Fibroblast of skin of left biceps (primary cell): Measurements from ENCODE around the gene SOX6.

Experiments
- DNase-seq, 2 experiments: peaks; one replicate each; pipeline ENCODE4 v3.0.0-alpha.2; 2013; ENCODE audit warnings: low read depth in 2 of 2

Gene SOX6

DNA sequence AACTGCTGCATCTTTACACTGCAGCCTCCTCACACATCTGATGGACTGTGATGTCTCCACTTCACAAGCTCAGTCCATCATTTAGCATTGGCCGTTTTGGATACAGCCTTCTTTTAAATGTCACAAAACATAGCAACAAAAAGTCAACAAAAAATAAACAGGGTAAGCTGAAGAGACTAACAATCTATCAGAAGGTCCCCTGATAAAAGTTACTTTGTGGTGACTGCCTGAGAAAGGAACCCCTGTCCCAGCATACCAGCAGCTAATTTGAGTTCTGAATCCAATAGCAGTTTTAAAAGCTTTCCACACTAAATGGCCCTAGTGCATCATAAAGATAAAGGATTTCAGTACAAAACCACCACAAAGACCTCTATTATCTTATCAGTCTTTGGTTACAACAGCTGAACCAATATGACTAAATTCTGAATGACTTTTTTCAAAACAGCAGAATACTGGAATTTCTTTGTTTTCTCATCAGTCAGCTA is 162.4 kb downstream of the SOX6 start:
- no peak for DNase-seq

DNA sequence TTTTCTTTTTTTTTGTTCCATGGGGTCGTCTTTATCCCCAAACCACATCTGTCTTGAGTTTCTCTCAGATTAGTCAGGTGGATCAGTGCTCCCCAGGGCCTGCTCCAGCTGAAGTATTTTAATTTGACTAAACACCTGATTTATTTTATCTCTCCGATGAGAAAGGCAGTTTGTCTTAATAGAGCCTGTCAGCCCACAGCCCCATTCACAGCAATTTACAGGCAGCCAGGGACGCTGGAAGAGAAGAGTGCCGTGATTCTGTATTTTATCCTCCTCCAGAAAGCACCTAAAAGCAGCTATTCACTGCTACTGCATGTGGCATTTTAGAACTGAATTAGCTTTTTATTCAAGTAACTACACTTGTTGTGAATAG is 164.5 kb downstream of the SOX6 start:
- no peak for DNase-seq

DNA sequence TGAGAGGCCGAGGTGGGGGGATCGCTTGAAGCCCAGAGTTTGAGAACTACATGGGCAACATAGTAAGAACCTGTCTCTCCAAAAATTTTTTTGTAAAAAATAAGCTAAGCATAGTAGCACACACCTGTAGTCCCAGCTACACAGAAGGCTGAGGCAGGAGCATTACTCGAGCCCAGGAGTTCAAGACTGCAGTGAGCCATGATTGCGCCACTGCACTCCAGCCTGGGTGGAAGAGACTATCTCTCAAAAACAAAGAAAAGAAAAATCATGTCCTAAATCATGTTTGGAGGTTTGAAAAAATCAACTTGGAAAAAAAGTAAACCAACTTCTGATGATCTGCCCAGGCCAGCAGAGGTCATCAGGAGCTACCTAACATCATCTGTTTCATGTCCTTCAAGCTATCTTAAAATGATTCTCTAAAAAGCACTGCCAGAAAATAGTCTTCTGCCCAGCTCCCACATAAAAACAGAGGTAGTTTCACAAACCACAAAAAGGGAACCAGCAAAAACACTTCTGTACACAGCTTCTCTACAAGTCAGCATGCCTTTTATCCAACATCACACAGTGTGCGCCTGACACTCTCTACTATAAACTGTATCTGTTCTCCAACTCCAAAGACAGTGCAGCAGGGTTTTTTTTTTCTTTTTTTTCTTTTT is 165.0 kb downstream of the SOX6 start:
- no peak for DNase-seq

DNA sequence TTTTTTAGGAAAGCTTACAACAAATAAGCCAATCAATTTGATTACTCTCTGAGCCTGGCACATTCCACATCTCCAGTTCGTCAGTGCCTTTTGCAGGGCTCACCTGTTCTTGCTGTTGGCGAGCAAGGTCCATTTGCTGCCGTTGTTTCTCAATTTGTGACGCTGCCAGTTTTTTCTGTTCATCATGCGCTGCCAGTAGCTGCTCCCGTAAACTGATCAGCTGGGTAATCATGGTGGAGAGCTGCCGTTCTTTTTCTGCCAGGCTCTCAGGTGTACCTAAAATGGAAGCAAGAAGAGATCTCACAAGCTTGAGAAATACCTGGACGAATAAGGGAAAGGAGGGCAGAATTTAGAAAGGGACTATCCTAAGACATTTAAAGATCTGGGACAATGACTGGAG is 169.7 kb downstream of the SOX6 start:
- no peak for DNase-seq

DNA sequence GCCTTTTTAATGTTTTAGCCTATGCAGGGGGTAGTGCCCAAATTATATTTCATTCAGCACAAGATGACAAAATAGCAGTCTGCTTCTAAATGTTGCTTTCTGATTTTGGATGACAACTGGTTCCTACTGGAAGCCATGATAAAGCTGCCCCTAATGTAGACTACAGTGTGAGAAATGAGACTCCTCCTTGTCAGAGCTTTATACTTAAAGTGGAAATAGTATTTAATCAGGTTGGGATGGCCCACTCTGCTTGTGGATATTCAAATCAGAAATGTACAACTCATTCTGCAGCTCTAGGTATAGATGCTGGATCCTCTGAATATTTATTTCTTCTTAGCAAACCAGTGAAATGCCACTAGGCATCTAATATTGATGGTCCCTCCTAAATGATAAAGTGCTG is 171.3 kb downstream of the SOX6 start:
- DNase-seq = no peak

DNA sequence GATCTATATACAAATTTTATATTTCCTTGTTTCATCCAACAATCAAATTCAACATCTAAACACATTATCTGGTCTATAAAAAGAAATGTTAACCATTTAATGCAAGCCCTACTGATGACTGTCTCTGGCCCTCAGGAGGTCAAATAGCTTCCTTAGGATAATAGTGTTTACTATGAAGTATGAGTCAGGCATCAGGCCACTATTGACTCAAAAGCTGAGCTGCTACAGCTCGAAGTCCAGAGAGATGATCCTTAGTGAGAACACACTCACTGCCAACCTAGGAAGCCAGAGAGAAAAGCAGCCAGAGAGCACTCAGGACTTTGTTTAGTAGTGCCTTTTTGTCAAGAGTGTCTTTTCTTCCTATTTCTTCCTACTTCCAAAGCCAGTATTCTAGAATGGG is 171.8 kb downstream of the SOX6 start:
- peak in 1 of 2 experiments; percentile 19 for DNase-seq

DNA sequence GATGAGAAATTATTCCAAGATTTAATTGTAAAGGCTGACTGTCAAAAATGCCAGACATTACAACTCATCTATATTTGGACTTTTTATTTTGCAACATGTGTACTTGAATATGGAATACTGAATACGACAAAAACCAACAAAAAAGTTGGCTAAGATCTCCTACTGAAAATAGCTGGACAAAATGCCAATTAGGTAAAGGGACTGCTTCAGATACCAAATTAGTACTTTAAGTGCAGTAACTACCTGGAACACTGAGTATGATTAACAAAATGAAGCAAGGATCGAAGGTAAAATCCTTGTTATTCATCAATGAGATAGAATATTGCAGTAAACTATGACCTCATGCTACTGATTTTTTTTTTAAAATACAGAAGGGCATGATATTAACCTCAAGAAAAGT is 173.8 kb downstream of the SOX6 start:
- no peak for DNase-seq

DNA sequence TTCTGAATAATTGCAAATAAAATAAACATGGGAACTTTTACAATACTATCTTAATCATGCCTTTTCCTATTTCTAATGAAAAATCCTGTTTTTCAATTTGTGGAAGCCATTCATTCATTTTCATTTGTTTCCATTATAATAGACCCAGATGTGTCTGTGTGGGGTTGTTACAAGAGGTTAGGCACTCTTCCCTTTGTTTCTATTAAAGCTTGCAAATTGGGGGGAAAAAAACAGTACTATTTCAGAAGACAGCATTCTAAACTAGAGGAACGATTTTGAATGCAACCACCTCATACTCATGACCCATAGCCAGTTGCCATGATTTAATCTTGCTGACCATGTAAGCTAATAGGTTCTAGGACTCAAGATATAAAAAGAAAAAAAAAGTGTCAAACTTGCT is 175.5 kb downstream of the SOX6 start:
- no peak for DNase-seq

DNA sequence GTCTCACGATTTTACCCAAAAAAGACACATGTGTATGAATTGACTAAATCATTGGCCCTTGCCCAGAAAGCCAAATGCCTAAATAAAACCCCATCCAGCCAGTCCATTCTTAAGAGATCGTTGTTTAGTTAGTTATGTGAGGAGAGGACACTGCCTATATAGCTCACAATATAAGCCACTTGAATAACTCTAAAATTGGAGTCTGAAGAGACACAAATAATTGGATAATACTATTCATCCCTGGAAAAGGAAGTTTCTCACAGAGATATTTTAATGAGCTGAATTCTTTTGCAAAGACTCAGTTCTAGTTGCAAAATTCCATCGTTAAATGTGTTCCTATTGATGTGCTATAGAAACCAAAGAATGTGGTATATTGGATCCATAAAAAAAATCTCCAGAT is 176.7 kb downstream of the SOX6 start:
- peak; percentile 44 to 45 for DNase-seq

DNA sequence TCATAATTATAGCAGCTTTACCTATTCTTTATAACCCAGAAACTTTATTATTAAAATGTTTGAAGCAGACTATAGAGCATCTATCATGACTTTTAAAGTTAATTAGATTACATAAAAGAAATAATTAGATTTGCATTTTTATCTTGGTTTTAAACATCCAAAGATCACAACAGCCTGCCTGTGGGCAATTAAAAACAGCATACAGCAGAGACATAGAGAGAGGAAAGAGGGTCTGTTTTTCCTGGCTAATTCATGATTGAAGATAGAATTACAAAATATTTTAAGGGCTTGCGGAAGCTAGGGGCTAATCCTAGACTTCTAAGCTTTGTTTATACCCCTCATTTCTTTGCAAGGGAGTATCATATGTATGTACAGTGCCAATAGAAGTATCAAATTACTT is 178.1 kb downstream of the SOX6 start:
- no peak for DNase-seq

DNA sequence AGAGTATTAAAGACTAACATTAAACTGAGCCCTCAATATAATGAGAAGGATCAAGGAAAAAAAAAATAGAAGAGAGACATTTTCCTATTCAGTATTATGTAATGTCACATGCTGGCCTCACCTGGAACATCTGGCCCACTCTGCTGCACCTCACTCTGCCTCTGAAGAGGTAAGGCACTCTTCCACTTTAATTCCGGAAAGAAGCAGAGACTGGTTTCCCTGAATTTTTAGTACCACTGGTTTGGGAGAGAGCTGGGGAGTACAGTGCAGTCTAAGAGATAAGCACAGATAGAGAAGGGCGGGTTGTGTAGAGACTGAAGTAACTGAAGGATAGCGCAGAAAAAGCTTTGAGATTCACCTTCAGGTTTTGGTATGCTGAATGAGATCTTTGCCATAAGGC is 178.7 kb downstream of the SOX6 start:
- no peak for DNase-seq

DNA sequence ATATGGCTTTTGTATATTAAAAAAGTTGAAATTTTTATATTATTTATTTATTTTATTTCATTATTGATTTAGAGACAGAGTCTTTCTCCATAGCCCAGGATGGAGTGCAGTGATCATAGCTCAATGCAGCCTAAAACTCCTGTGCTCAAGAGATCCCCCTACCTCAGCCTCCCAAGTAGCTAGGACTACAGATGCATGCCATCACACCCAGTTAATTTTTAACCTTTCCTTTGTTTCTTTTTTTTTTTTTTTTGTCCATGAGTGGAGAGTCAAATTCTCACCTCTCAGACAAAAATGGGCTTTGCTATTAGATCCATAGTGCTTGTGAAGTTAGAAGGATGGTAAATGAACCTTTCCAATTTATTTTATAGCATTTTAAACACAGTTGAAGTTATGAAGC is 182.5 kb downstream of the SOX6 start:
- DNase-seq = no peak

DNA sequence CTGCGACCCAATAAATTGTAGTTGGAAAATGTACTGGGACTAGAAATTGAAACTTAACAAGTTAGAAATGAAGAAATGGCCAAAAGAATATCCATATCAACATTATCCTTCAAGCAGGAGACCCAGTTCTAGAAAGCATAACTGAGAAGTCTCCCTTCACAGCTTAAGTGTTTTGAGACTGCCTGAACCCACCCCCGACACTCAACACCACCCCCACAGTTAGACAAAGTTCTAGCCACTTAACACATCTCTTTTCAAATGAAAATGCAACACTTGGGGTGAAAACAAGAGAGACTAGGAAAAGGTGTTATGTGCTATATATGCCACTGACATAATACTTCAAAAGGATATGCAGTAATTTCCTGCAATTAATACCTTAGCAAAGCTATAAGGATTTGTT is 184.5 kb downstream of the SOX6 start:
- DNase-seq = no peak

DNA sequence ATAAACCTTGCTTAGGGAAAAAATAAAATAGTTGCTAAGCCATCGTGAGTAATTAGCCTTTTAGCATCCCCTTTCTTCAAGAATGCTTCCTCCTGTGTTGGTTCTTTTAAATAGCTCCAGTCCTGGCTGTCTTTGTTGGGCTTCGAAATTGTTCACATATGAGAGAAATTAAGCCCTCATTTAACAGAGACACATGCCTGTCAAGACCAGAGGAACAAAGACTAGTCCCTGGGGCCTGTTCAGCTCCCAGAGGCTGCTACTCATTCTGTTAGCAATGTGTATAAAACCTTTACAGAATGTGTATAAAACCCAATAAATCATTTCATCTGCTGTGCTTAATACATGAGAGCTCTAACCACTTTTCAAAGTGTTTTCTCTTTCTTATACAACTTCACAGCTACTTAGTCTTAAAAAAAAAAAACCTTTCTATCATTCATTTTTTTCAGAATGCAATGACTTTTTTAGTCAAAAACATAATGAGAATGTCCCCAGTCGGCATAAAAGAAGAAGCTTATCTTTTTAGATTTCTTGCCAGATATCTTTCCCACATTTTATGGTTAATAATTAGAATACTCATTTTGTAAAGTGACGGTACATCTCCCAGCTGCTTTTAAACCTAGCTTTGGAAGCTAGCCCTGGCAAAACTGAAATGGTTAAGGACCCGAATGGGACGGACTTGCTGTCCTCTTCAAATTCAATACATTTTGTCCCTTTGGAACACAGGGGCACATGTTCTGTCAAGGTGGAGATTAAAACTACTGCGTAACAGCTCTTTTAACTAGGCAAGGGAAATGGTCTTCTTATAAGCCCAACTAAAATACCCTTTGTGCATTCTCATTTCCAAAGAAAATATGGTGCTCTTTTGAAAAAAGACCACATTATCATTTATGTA is 186.1 kb downstream of the SOX6 start:
- peak; percentile 88 to 90 for DNase-seq

DNA sequence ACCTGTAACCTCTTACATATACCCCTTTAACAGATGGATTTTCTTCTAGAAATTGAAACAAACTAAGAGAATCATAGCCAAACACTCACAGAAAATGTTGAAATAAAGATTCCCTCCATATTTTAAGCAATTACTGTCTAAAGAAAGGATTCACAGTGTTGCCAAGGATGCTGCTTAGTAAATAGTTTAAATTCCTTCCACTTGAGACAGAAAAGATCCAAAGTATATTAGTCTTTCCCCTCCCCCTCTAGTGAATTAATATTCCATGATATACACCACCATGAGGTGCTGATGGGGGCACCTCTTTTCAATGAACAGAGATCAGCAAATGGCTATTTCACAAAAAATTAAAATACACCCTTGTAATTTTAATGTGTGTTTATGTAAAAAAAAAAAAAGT is 186.8 kb downstream of the SOX6 start:
- peak; percentile 45 to 55 for DNase-seq

DNA sequence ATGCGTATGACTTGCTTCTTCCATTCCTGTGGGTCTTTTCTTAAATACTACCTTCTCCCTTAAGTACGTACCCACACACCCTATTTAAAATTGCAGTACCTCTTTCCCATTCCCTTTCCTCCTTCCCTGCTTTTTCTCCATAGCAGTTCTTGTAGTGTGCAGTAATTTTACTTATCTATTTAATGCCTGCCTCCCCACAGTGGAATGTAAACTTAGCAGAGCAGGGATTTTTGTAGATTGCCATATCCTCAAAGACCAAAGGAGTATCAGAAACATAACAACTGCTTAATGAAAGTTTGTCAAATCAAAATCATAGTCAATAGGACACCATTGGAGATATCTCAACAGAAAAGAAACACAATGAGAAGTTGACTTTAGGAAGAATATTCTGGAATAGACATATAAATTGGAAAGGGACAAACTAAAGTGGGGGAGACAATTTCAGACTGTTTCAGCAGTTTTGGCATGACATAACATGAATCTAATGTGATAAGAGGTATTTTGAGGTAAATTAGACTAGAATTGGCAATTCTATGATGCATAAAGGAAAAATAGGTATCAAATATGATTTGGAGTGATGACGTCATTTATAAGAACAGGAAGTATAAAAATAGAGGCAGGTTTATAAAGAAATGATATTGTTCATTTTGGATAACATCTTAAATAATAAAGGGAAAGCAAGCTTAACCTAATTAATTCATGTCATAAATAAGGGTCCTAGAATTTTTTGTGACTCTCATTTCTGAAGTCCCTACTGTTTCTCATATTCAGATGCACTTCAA is 188.4 kb downstream of the SOX6 start:
- DNase-seq = no peak

DNA sequence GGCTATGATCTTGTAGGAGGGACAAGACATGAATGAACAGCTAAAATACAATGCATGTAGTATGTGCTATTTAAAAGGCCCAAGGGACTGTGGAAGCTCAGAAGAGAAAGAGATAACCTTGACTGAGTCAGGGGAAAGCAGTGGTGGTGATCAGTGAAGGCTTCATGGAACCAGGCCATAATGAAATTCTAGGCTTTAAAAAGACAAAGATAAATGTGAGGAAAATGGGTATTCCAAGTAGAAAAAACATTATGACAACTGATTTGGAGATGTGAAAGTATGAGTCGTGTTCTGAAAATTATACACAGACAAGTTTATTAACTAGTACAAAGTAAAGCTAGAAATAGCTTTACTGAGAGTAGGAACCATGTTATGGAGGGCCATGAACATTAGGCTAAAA is 189.8 kb downstream of the SOX6 start:
- DNase-seq = peak in 1 of 2 experiments; percentile 26

DNA sequence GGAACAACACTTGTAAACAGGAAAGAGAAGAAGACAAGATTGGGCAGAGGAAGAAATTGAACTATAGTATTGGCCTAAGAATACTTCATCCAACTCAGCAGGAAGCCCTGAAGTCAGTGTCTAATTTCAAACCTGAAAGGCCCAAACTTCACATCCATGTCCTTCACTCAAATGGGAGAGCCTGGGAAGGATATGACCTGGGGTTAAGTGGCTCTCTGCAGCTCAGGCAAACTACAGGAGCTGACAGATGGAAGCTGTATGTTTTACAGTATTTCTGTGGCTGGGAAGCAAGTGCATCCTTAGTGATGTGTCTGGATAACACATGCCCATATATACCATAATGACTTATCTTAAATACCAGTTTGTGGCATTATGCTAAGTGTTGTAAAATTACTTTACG is 196.2 kb downstream of the SOX6 start:
- DNase-seq = no peak

DNA sequence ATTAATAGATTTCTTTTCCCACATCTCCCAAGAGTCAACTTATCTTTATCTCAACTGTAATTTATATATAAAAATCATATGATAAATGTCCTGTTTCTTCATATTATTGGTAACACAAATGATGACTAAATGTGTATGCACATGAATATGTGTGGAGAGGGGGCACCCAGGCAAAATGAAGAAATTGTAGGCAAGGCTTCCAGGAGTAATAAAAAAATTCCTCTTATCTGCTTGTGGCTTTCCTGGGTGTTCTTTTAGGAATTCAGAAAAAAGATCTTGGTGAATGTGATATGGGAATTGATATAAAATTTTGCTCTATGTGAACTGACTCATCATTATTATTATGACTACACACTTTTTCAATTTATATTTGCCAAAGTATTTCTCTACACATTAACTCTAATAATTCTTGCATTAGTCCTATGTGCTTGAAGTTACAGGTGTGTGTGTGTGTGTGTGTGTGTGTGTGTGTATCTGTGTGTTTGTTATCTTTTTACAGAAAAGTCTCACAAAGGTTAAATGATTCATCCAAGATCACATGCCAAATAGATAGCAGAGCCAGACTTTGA is 197.8 kb downstream of the SOX6 start:
- DNase-seq = no peak

DNA sequence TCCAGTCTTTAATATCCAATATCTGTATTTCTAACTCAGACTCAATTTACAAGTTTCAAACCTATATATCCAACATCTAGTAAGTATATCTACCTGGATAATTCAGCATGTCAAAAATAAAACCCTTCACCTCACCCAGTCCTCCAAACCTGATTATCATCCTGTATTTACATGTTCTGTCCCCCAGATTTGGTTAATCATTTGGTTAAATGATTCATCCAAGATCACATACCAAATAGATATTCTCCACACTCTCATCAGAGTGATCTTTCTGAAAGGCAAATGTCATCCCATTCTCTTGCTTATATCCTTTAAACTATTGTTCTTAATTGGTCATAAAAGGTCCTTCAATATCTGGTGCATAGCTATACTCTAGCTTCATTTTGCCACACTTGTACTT is 199.0 kb downstream of the SOX6 start:
- no peak for DNase-seq

DNA sequence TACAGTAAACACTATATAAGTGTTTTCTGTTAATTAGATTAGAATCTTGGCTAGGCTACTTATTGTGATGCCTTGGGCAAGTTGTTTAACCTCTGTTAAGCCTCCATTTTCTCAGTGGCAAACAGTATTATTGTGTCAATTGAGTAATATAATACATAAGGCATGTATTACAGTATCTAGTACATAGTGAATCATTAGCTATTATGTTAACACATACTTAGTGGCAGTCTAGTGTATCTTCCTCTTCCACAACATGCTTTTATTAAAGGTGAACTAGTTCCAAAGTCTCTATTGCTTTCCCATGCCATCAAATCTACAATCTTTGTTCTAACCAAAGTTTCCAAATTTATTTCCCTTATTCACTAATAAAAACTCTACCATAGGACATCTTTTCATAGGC is 200.9 kb downstream of the SOX6 start:
- no peak for DNase-seq

DNA sequence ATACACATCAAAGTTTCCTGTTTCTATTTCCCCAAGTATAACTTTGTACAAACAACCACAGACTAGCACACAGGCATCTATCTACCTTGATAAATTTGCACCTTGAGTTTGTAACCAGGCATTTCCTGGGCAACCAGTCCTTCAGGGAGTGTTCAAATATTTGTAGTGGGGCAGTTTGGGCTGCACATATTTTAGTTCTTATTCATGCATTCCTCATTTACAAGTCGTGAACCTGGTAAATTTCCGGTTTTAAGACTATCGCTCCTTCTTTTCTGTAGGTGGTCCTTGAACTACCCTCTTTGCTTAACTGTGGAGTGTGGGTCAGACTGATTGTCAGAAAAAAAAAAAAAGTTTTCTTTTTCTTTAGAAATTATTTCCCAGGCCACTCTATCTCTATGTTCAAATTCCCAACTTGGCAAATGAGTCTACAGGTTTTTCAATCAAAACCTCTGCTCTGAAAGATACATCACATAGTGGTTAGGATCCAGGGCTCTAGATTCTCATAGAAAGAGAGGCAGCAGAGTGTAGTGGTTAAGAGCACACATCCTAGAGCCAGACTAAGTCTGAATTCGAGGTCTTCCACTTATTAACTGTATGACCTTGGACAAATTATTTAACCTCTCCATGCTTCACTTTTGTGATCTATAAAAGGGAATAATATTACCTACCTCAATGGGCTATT is 201.5 kb downstream of the SOX6 start:
- no peak for DNase-seq
